Measurements from ENCODE around the gene FLRT1. TPM values are rescaled to one million over a fixed set of nuclear protein-coding genes. Genes with fewer than 3 reads are reported as not detected.

Gene FLRT1
- total RNA-seq, 4 donors from 2014 or later = 0.06 to 0.19 (median 0.08) TPM; not detected in 1

- peak overlapping the region in 1 of 4 donors; percentile 13 for H3K4me3 ChIP-seq
- intact Hi-C loops (cut with DNase I) = no loop called here
These were observed 7.2 kb upstream of the FLRT1 start for GRCh38 chr11:64028398-64029115.

GRCh38 chr11:64029773-64030172 is 6.0 kb upstream of the FLRT1 start:
- WGBS, 2 donors = 79 to 87% methylated on average over 3 to 6 of the region's 8 CpGs
- Histone ChIP-seq H3K9me3 (no peaks in the 10 kb centered on the region), H3K4me1 (peaks cover 5 to 13% (median 6%) of the 10 kb centered on the region in 3 donors), H3K27ac (no peak overlapping the region), H3K36me3 (no peaks in the 10 kb centered on the region), H3K4me3 (no peak overlapping the region), H3K27me3 (peaks cover 0 to 63% (median 7%) of the 10 kb centered on the region in 4 donors)
- DNase-seq = no peak
- TF ChIP-seq CTCF (IDR thresholded peaks at IDR 0.05) = no peak
- TF ChIP-seq POLR2A (IDR thresholded peaks at IDR 0.05) = no peak
- intact Hi-C loops (cut with DNase I) = no loop called here

More at GRCh38 chr11:64028398-64029115, 7.2 kb upstream of the FLRT1 start:
- TF ChIP-seq CTCF (IDR thresholded peaks at IDR 0.05) (no peak), POLR2A (IDR thresholded peaks at IDR 0.05) (no peak)
- Histone ChIP-seq H3K27ac (no peak overlapping the region), H3K27me3 (peaks cover 0 to 51% (median 0%) of the 10 kb centered on the region in 4 donors), H3K36me3 (no peaks in the 10 kb centered on the region), H3K9me3 (no peaks in the 10 kb centered on the region), H3K4me1 (peaks cover 5 to 12% (median 6%) of the 10 kb centered on the region in 3 donors)
- no peak for DNase-seq
- 5 to 67% methylated on average over 1 to 4 of the region's 22 CpGs for WGBS, 2 donors

GRCh38 chr11:64031001-64031400 is 4.7 kb upstream of the FLRT1 start:
- TF ChIP-seq CTCF (IDR thresholded peaks at IDR 0.05) = no peak
- TF ChIP-seq POLR2A (IDR thresholded peaks at IDR 0.05) = no peak
- Histone ChIP-seq H3K27ac (no peak overlapping the region), H3K36me3 (no peaks in the 10 kb centered on the region), H3K27me3 (peaks cover 1 to 74% (median 11%) of the 10 kb centered on the region in 4 donors), H3K4me1 (peaks cover 9 to 23% (median 11%) of the 10 kb centered on the region in 3 donors), H3K9me3 (no peaks in the 10 kb centered on the region), H3K4me3 (no peak overlapping the region)
- WGBS, 2 donors = 54 to 80% methylated on average over 2 of the region's 3 CpGs
- intact Hi-C loops (cut with DNase I) = no loop called here
- DNase-seq = no peak

- intact Hi-C loops (cut with DNase I) = no loop called here
- H3K36me3 ChIP-seq = no peaks in the 10 kb centered on the region
- H3K27me3 ChIP-seq = peaks cover 9 to 82% (median 11%) of the 10 kb centered on the region in 4 donors
- no peak for DNase-seq
- no peaks in the 10 kb centered on the region for H3K9me3 ChIP-seq
- no peak overlapping the region for H3K27ac ChIP-seq
- peaks cover 19 to 34% (median 20%) of the 10 kb centered on the region in 3 donors for H3K4me1 ChIP-seq
- TF ChIP-seq POLR2A (IDR thresholded peaks at IDR 0.05) (no peak), CTCF (IDR thresholded peaks at IDR 0.05) (no peak)
- no CpG with 5 or more reads among the region's 4 CpGs for WGBS, 2 donors
- no peak overlapping the region for H3K4me3 ChIP-seq
These were observed 3.7 kb upstream of the FLRT1 start for GRCh38 chr11:64032050-64032449.

- 66 to 74% methylated on average over 6 of the region's 9 CpGs for WGBS, 2 donors
- no peak overlapping the region for H3K27ac ChIP-seq
- intact Hi-C loops (cut with DNase I) = no loop called here
- no peaks in the 10 kb centered on the region for H3K9me3 ChIP-seq
- peaks cover 15 to 24% (median 15%) of the 10 kb centered on the region in 3 donors for H3K4me1 ChIP-seq
- H3K27me3 ChIP-seq = peaks cover 9 to 74% (median 11%) of the 10 kb centered on the region in 4 donors
- no peak overlapping the region for H3K4me3 ChIP-seq
- no peak for DNase-seq
- H3K36me3 ChIP-seq = no peaks in the 10 kb centered on the region
- no peak for TF ChIP-seq CTCF (IDR thresholded peaks at IDR 0.05)
- TF ChIP-seq POLR2A (IDR thresholded peaks at IDR 0.05) = no peak
These were observed 1.3 kb upstream of the FLRT1 start for GRCh38 chr11:64034411-64034811.
